ENCODE measurements around the gene NFYA. TPM values are rescaled to one million over a fixed set of nuclear protein-coding genes. Genes with fewer than 3 reads are reported as not detected.

Gene NFYA
- total and polyA plus RNA-seq, 2 of the 4 experiments (the other 2 are of a cell fraction) = 10.9 to 28.5 TPM

DNA sequence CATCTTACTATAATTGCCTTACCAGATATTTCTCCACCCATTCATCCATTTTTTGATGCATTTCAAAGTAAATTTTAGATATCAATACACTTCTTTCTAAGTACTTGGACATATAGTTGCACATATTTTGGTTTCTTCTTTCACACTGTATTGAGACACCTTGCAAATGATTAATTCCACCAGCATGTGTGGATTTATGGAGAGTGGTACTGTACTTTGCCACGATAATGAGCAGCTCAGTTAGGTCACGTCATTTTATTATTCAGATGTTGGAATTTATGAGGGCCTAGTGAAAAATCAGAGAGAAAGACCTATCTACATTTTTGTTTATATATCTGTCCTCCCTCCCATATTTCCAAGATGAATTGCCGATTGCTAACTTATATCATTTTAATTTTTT is 5.3 kb downstream of the NFYA start:
- POLR2A ChIA-PET (ENCODE audit: unreplicated experiment) = no interaction called here
- dilution Hi-C loops (cut with HindIII; ENCODE audit: low sequenced_read_pairs, unreplicated experiment) = no loop called here
- in situ Hi-C loops (cut with MboI; ENCODE audit: low sequenced_read_pairs) = no loop called here
- H2BK120ac ChIP-seq (ENCODE audit: low read depth, low read length) = no peak overlapping the region
- no peak overlapping the region for H4K5ac ChIP-seq (ENCODE audit: low read depth, low read length)
- no peak overlapping the region for H2BK20ac ChIP-seq (ENCODE audit: low read depth, low read length)
- no CpG with 5 or more reads among the region's 3 CpGs for WGBS, 2 experiments (ENCODE audit: extremely low coverage in 2 of 2, insufficient read length in 1 of 2)
- no peak for TF ChIP-seq CEBPB (IDR thresholded peaks at IDR 0.05; ENCODE audit: low read depth, low read length)
- H3K4me3 ChIP-seq (ENCODE audit: insufficient read depth, low read depth, low read length) = no peak overlapping the region
- H3K4ac ChIP-seq (ENCODE audit: low read depth, low read length) = no peak overlapping the region
- H3K9me1 ChIP-seq (ENCODE audit: insufficient read depth, low read length) = peaks cover 6% of the 10 kb centered on the region
- BruUV-seq (replicated peaks) = no TSS peak
- H3K79me1 ChIP-seq (ENCODE audit: low read depth in 1 of 2, low read length in 2 of 2) = peaks cover 29 to 36% of the 10 kb centered on the region in 2 experiments
- H3K4me1 ChIP-seq (ENCODE audit: control insufficient read depth, insufficient read depth, low read length) = peaks cover 3% of the 10 kb centered on the region
- no peak overlapping the region for H3K4me2 ChIP-seq (ENCODE audit: low read depth, low read length)
- ATAC-seq (ENCODE audit: low read depth) (no peak), DNase-seq (no peak)
- H4K8ac ChIP-seq (ENCODE audit: low read depth in 2 of 2, low read length in 2 of 2) = no peak overlapping the region
- H2AK5ac ChIP-seq (ENCODE audit: low read depth, low read length) = no peak overlapping the region
- no peak overlapping the region for H3K14ac ChIP-seq (replicated peaks; ENCODE audit: low read depth, low read length)
- no peak overlapping the region for H3K23ac ChIP-seq (ENCODE audit: low read depth, low read length)
- peaks cover 10% of the 10 kb centered on the region; the same call in 1 of the 2 replicates for H4K20me1 ChIP-seq (ENCODE audit: insufficient read depth, low read length)
- no peak overlapping the region for H2AFZ ChIP-seq (replicated peaks; ENCODE audit: low read length, poor library complexity)
- no peak overlapping the region for H3K9ac ChIP-seq (ENCODE audit: low read depth, low read length)
- H3K36me3 ChIP-seq (ENCODE audit: control insufficient read depth, insufficient read depth, low read length) = peaks cover 9% of the 10 kb centered on the region
- intact Hi-C loops (cut with micrococcal nuclease) = no loop called here
- H2AK9ac ChIP-seq (replicated peaks; ENCODE audit: low read depth, low read length, poor library complexity) = no peak overlapping the region
- no peaks in the 10 kb centered on the region for H3K27me3 ChIP-seq (ENCODE audit: control insufficient read depth, insufficient read depth, low read length)
- no peak overlapping the region for H3K56ac ChIP-seq (ENCODE audit: extremely low read depth, insufficient read depth, low read length)
- no peaks in the 10 kb centered on the region for H3K9me3 ChIP-seq (ENCODE audit: control insufficient read depth, insufficient read depth, low read length)
- CTCF ChIA-PET = interaction anchor here (1.2 kb wide), 1 partner anchor 9 kb away, joined by 3 read pairs; no protein-coding TSS in a partner anchor
- no peak overlapping the region for H2BK5ac ChIP-seq (ENCODE audit: low read depth, low read length, poor library complexity, severe bottlenecking)
- no peak overlapping the region for H3K27ac ChIP-seq (ENCODE audit: insufficient read depth, low read length)
- H4K91ac ChIP-seq (ENCODE audit: insufficient read depth, low read depth, low read length) = no peak overlapping the region
- no peak overlapping the region for H2BK15ac ChIP-seq (ENCODE audit: low read depth, low read length)
- H3K18ac ChIP-seq (ENCODE audit: low read depth, low read length) = no peak overlapping the region

Data from IMR-90 (cell line).